Measurements from ENCODE around the gene LUZP2. TPM values are rescaled to one million over a fixed set of nuclear protein-coding genes. Genes with fewer than 3 reads are reported as not detected.

Gene LUZP2
- total RNA-seq, 6 donors from 2014 or later = 0.20 to 0.46 (median 0.23) TPM; not detected in 3

DNA sequence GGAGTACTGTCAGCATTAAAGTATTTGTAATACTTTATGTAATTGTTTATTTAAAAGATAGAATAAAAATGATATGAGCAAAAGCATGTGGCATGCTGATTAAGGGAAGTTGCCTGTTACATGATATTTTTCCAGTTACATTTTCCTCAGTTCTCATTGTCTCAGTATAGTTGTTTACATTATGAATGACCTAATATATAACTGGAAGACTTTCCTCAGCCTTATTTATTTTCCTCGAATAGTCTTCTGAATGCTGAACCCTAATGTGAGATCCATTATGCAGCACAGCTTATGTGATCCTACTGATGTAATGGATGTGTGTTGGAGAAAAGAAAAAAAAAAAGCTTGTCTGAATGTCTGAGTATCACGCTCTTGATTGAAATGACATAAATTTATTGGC is 95.5 kb downstream of the LUZP2 start:
- Histone ChIP-seq H3K4me1 (no peaks in the 10 kb centered on the region), H3K4me3 (no peak overlapping the region), H3K9me3 (no peaks in the 10 kb centered on the region), H3K27me3 (no peaks in the 10 kb centered on the region), H3K27ac (no peak overlapping the region), H3K36me3 (no peaks in the 10 kb centered on the region)
- TF ChIP-seq POLR2AphosphoS5 (IDR thresholded peaks at IDR 0.05) (no peak), CTCF (IDR thresholded peaks at IDR 0.05) (no peak), POLR2A (IDR thresholded peaks at IDR 0.05) (no peak), EP300 (IDR thresholded peaks at IDR 0.05) (no peak)
- no peak for DNase-seq
- no peak for ATAC-seq (ENCODE audit: low FRiP score in 2 of 2)
- 47 to 52% methylated on average over 2 of the region's 2 CpGs for WGBS, 2 donors

DNA sequence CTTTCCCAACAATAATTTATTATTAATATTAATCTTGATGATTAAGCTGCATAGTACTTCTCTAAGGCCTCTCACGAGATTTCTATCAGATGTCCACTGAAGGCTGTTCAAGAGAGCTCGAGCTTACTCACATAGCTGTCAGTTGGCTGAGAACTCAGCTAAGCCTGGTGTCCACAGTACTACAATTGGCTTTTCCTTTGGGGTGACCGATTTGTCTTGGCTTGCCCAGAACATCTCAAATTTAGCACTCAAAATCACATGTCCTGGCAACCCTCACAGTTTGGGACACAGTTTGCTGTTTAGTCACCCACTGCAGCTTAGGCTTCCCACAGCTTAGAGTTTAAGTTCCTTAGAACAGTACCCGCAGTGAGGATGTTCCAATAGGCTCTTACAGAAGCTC is 96.5 kb downstream of the LUZP2 start:
- no peaks in the 10 kb centered on the region for H3K4me1 ChIP-seq
- ATAC-seq (ENCODE audit: low FRiP score in 2 of 2) = no peak
- H3K27me3 ChIP-seq = no peaks in the 10 kb centered on the region
- no peak for DNase-seq
- H3K4me3 ChIP-seq = no peak overlapping the region
- H3K36me3 ChIP-seq = no peaks in the 10 kb centered on the region
- H3K27ac ChIP-seq = no peak overlapping the region
- TF ChIP-seq CTCF (IDR thresholded peaks at IDR 0.05) (no peak), EP300 (IDR thresholded peaks at IDR 0.05) (no peak), POLR2A (IDR thresholded peaks at IDR 0.05) (no peak), POLR2AphosphoS5 (IDR thresholded peaks at IDR 0.05) (no peak)
- WGBS, 2 donors = 77 to 87% methylated on average over 4 of the region's 4 CpGs
- H3K9me3 ChIP-seq = no peaks in the 10 kb centered on the region

DNA sequence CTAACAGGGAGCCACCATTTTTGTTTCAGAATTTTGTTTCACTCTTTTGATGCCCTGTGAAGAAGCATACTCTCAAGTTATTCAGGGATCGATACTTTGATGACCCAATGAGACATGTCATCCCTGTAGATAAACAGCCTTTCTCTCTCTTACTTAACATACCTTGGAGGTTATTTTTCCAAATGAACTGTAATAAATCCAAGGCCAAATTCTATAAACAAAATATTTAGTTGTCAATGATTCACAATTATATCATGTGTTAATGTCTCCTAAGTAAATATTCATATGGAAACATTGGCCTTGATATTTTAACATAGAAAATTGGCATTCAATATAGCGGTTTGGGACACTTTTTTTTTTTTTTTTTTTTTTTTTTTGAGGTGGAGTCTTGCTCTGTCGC is 97.5 kb downstream of the LUZP2 start:
- 85 to 87% methylated on average over 3 of the region's 3 CpGs for whole genome bisulfite sequencing, 2 donors
- no peaks in the 10 kb centered on the region for H3K27me3 ChIP-seq

GRCh38 chr11:24598641-24599040 is 101.8 kb downstream of the LUZP2 start:
- Histone ChIP-seq H3K9me3 (no peaks in the 10 kb centered on the region), H3K27me3 (no peaks in the 10 kb centered on the region), H3K4me3 (no peak overlapping the region), H3K4me1 (no peaks in the 10 kb centered on the region), H3K27ac (no peak overlapping the region), H3K36me3 (no peaks in the 10 kb centered on the region)
- no peak for ATAC-seq (ENCODE audit: low FRiP score in 2 of 2)
- DNase-seq = no peak
- WGBS, 2 donors = 51 to 56% methylated on average over 2 of the region's 2 CpGs
- no peak for TF ChIP-seq EP300 (IDR thresholded peaks at IDR 0.05)
- TF ChIP-seq POLR2A (IDR thresholded peaks at IDR 0.05) = no peak
- no peak for TF ChIP-seq POLR2AphosphoS5 (IDR thresholded peaks at IDR 0.05)

More for the DNA sequence above, 97.5 kb downstream of the LUZP2 start:
- Histone ChIP-seq H3K4me1 (no peaks in the 10 kb centered on the region), H3K9me3 (no peaks in the 10 kb centered on the region), H3K27ac (no peak overlapping the region), H3K4me3 (no peak overlapping the region), H3K36me3 (no peaks in the 10 kb centered on the region)
- DNase-seq = no peak
- no peak for ATAC-seq (ENCODE audit: low FRiP score in 2 of 2)
- TF ChIP-seq POLR2A (IDR thresholded peaks at IDR 0.05) (no peak), POLR2AphosphoS5 (IDR thresholded peaks at IDR 0.05) (no peak), EP300 (IDR thresholded peaks at IDR 0.05) (no peak), CTCF (IDR thresholded peaks at IDR 0.05) (no peak)

GRCh38 chr11:24609192-24610119 is 112.6 kb downstream of the LUZP2 start:
- no peaks in the 10 kb centered on the region for H3K4me1 ChIP-seq
- 79 to 80% methylated on average over 4 of the region's 4 CpGs for WGBS, 2 donors
- DNase-seq (no peak), ATAC-seq (ENCODE audit: low FRiP score in 2 of 2) (no peak)
- no peaks in the 10 kb centered on the region for H3K9me3 ChIP-seq
- no peaks in the 10 kb centered on the region for H3K27me3 ChIP-seq
- TF ChIP-seq POLR2A (IDR thresholded peaks at IDR 0.05) = no peak
- TF ChIP-seq CTCF (IDR thresholded peaks at IDR 0.05) = no peak
- TF ChIP-seq POLR2AphosphoS5 (IDR thresholded peaks at IDR 0.05) = no peak
- no peaks in the 10 kb centered on the region for H3K36me3 ChIP-seq
- H3K27ac ChIP-seq = no peak overlapping the region
- no peak overlapping the region for H3K4me3 ChIP-seq
